RWPE1 (cell line): ENCODE data around the gene BANP.
"Not testable (repeated sequence)": the region's sequence is repeated elsewhere in the genome, so short reads cannot be mapped to it uniquely, and the experiment has no call there.

Experiments used
- CTCF ChIA-PET: fragments of 350-600 bp; sonication (Branson Sonifier 250); formaldehyde crosslinking; extraction: SDS; loops from one replicate; lab custom pipeline; 2021; lab: Yijun Ruan, JAX
- POLR2A ChIA-PET: fragments of 400-600 bp; formaldehyde crosslinking; extraction: SDS; loops from one replicate; lab custom pipeline; 2020; ENCODE audit warnings: antibody characterized with exemption; ENCODE audit not compliant: low non-redundant PET; lab: Yijun Ruan, JAX
- DNase-seq: peaks from one replicate; pipeline ENCODE4 v3.0.0; 2012; ENCODE audit warnings: low spot score
- H3K27ac ChIP-seq: fragments of 450-650 bp; 2 replicates; pipeline ENCODE4 v1.5.1; 2017
- TF ChIP-seq, protein P1 (sequence below): fragments of 450-650 bp; conservative IDR thresholded peaks from 2 replicates; pipeline ENCODE4 v1.5.1; 2017; ENCODE audit warnings: low read depth, mild to moderate bottlenecking

Gene BANP

GRCh38 chr16:87929986-87930385 is 21.2 kb upstream of the BANP start:
- POLR2A ChIA-PET, result no interaction called here
- H3K27ac ChIP-seq, result no peak overlapping the region
- TF ChIP-seq, protein P1, sequence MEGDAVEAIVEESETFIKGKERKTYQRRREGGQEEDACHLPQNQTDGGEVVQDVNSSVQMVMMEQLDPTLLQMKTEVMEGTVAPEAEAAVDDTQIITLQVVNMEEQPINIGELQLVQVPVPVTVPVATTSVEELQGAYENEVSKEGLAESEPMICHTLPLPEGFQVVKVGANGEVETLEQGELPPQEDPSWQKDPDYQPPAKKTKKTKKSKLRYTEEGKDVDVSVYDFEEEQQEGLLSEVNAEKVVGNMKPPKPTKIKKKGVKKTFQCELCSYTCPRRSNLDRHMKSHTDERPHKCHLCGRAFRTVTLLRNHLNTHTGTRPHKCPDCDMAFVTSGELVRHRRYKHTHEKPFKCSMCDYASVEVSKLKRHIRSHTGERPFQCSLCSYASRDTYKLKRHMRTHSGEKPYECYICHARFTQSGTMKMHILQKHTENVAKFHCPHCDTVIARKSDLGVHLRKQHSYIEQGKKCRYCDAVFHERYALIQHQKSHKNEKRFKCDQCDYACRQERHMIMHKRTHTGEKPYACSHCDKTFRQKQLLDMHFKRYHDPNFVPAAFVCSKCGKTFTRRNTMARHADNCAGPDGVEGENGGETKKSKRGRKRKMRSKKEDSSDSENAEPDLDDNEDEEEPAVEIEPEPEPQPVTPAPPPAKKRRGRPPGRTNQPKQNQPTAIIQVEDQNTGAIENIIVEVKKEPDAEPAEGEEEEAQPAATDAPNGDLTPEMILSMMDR, result no peak
- CTCF ChIA-PET, result interaction anchor here (0.6 kb wide), 1 partner anchor 574 kb away, joined by 3 read pairs; no protein-coding TSS in a partner anchor
- no peak for DNase-seq

DNA sequence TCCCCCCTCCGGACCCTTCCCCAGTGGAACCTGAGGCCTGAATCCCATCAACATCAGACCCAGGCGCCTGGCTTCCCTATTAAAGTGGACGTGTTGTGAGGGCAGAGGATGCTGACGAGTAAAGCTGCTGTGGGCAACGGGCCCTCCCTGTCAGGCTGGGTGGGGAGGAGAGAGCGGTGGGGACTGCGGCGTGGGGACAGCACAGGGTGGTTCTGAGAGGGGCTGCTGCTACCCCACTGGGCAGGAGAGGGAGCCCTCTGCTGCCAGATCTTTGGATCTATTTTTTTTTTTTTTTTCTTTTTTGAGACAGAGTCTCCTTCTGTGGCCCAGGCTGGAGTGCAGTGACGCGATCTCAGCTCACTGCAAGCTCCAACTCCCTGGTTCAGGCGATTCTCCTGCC is 20.8 kb upstream of the BANP start:
- DNase-seq, result no peak
- ChIA-PET POLR2A (no interaction called here), CTCF (interaction anchor here (0.6 to 0.7 kb wide), 5 partner anchors 23 to 574 kb away, joined by 3 to 6 read pairs (median 3); no protein-coding TSS in a partner anchor)
- TF ChIP-seq, protein P1, result no peak
- H3K27ac ChIP-seq, result no peak overlapping the region

DNA sequence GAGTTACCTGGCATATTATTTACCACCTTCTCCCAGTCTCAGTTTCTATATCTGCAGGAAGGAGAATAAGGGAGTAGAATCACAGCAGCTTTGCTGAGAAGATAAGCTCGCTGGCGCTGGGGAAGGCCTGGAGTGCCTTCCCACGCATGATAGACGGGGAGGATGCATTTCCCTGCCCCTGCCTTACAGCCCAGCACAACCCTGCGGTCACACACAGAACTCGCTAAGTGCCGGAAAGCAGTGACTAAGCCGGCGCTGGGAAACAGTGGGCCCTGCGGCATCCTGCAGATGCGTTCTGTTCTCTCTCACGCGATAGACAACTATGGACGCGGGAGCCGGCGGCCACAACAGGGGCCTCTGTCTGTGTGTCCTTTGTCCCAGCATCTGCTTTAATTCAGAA is 19.7 kb upstream of the BANP start:
- DNase-seq, result no peak
- CTCF ChIA-PET, result no interaction called here

GRCh38 chr16:87932475-87933139 is 18.6 kb upstream of the BANP start:
- DNase-seq, H3K27ac ChIP-seq, POLR2A ChIA-PET: not testable (repeated sequence)
- CTCF ChIA-PET, result interaction anchor here (0.6 kb wide), 1 partner anchor 10 kb away, joined by 3 read pairs; no protein-coding TSS in a partner anchor

More for the DNA sequence above, 19.7 kb upstream of the BANP start:
- POLR2A ChIA-PET, result no interaction called here
- H3K27ac ChIP-seq, result no peak overlapping the region
- TF ChIP-seq, protein P1, result no peak

GRCh38 chr16:87933140-87933495 is 18.1 kb upstream of the BANP start:
- H3K27ac ChIP-seq, result no peak overlapping the region
- TF ChIP-seq, protein P1, result no peak
- ChIA-PET CTCF (no interaction called here), POLR2A (no interaction called here)
- no peak for DNase-seq

DNA sequence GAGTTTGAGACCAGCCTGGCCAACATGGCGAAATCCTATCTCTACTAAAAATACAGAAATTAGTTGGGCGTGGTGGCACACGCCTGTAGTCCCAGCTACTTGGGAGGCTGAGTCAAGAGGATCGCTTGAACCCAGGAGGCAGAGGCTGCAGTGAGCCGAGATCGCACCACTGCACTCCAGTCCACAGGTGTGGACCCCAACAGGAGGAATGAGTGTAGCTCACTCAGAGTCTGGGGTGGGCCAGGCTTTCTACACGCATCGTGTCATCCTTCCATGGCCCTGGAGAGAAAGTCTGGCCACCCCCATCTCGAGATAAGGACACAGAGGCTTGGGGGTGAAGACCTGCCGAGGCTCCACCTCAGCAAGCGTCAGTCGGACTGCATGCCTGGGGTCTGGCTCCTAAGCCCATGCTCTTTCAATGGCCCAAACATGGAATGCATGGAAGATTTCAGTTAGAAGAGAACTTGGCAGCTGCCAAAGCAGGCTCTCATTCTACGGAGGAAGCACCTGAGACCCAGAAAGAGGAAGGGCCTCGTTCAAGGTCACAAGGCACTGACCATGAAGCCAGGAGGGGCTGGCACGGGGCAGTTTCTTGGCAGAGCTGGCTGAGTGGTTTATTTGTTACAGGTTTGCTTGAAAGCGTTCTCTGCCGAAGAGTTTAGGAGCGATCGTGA is 16.3 kb upstream of the BANP start:
- POLR2A ChIA-PET, H3K27ac ChIP-seq, DNase-seq, CTCF ChIA-PET: not testable (repeated sequence)

DNA sequence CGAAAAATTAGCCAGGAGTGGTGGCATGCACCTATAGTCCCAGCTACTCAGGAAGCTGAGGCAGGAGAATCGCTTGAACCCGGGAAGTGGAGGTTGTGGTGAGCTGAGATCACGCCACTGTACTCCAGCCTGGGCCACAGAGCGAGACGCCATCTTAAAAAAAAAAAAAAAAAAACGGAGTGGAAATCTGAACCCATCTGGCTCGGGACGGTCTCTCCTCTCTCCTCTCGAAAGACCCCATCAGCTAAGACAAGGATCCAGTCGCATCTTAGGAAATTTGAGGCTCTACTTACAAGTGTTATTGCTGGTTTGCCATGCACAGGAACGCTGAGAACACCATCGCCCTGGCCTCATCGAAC is 15.2 kb upstream of the BANP start:
- CTCF ChIA-PET, result interaction anchor here (0.5 kb wide), 1 partner anchor 1656 kb away, joined by 3 read pairs; no protein-coding TSS in a partner anchor

DNA sequence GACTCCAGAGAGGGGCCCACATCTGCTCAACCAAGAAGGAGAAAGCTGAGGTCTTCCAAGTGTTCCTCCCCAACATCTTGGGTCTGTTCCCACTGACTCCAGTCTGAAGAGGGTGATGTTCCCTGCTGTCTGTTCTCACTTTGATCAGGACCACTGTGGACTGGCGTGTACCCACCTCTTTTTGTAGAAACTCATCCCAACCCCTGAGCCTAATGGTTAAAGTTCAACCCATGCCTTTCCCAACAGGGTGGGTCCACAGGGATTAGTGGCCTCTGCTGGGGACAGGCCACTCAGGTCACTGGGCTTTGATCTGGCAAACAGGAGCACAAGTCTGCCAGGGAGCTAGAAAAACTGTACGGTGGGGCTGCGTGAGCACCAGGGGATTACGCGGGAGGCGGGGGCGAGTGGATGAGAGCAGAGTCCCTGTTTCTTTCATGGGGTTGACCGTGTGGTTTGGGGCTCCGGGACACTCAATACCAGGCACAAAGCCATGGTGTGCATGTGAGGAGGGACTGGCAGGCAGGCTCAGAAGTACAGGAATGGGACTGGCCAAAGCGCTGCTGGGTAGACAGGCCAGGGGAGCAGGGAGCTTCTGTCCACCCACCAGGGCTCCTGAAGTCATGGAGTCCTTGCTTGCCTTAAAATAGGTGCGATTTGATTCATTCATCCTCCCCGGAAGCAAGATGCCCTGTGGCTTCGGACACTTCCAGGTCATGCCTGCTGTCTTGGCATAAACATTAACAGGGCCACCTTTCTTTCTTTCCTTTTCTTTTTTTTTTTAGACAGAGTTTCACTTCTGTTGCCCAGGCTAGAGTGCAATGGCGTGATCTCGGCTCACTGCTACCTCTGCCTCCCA is 14.6 kb upstream of the BANP start, which contains the start of gene CA5A:
CA5A (minus strand) TSS at position 155 of the 856 bp plus-strand sequence; CDS start at position 76, 79 bp downstream.
- ChIA-PET CTCF (no interaction called here), POLR2A (no interaction called here)
- H3K27ac ChIP-seq, result no peak within 1 kb of the TSS
- DNase-seq, result no peak
- TF ChIP-seq, protein P1, result no peak

More for the DNA sequence above, 15.2 kb upstream of the BANP start:
- H3K27ac ChIP-seq, POLR2A ChIA-PET, DNase-seq: not testable (repeated sequence)

DNA sequence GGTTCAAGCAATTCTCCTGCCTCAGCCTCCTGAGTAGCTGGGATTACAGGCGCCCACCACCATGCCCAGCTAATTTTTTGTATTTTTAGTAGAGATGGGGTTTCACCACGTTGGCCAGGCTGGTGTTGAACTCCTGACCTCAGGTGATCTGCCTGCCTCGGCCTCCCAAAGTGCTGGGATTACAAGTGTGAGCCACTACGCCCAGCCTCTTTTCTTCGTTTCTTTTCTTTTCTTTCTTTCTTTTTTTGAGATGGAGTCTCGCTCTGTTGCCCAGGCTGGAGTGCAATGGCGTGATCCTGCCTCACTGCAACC is 14.0 kb upstream of the BANP start:
- H3K27ac ChIP-seq, DNase-seq: not testable (repeated sequence)
- CTCF ChIA-PET, result interaction anchor here (0.6 to 0.7 kb wide), 2 partner anchors 19 to 229 kb away, joined by 3 to 4 read pairs; no protein-coding TSS in a partner anchor
- POLR2A ChIA-PET, result interaction anchor here (0.6 kb wide), 1 partner anchor 15 kb away, joined by 3 read pairs; no protein-coding TSS in a partner anchor
